ENCODE results near the gene DPYSL5. TPM values are rescaled to one million over a fixed set of nuclear protein-coding genes. Genes with fewer than 3 reads are reported as not detected.

The DPYSL5 gene
- polyA plus RNA-seq, 1 donor from 2014 or later, result 111 TPM

DNA sequence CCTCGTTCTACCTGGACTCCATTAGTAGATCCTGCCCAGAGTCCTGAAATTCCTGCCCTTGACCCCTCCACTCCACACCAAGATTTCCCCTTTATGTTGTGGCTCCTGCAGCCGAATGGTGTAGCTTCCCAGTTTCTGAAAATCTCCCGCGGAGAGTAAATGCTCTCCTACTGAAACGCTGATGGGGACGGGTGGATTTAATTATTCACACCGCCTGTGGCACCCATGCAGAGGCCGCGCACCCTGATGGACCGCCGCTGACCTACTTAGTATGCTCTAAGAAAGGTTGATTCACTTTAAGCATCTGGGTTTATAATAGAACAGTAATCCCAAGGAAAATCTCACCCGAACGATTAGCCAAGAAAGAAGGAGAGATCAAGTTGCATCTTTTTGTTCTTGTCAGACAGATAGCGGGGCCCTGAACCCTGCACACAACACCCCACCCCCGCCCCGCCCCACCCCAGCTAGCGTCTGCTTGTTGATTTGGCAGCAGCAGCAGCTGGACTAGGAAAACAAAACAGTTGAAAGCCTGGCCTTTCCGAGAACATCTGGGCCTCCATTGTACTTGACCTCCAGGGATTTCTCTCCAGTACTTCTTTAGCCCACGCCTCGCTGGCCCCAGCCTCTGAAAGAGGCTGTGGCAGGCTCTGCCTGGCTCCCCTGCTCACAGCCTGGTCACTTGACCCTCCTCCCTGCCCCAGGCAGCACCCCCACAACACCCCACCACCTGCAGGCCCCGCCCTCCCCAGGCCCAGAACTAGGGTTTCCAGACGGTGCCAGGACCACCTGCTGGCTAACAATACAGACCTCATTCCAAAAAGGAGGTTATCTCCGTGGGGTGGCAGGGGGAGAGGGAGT, 53.6 kb downstream of the DPYSL5 start:
- Histone ChIP-seq H3K9me3 (ENCODE audit: low read length) (no peaks in the 10 kb centered on the region), H3K27ac (ENCODE audit: low read length) (no peak overlapping the region), H3K9ac (ENCODE audit: low read length) (no peak overlapping the region), H2AFZ (ENCODE audit: low read depth, low read length) (no peak overlapping the region), H3K79me2 (replicated peaks; ENCODE audit: insufficient read depth, low read length) (peaks cover 18% of the 10 kb centered on the region), H3K27me3 (ENCODE audit: insufficient read depth, low read depth, low read length) (no peaks in the 10 kb centered on the region), H3F3A (ENCODE audit: insufficient read depth, low read length, poor library complexity, severe bottlenecking) (no peaks in the 10 kb centered on the region), H3K4me2 (ENCODE audit: low read length) (no peak overlapping the region), H3K4me3 (ENCODE audit: low read length) (no peak overlapping the region), H3K9me2 (ENCODE audit: insufficient read depth, low read length) (no peaks in the 10 kb centered on the region), H3K36me3 (ENCODE audit: insufficient read depth, low read length) (peaks cover 6% of the 10 kb centered on the region), H4K20me1 (ENCODE audit: insufficient read depth) (no peaks in the 10 kb centered on the region)
- TF ChIP-seq EP300 (conservative IDR thresholded peaks at IDR 0.05; ENCODE audit: poor library complexity, severe bottlenecking) (no peak), EZH2 (IDR thresholded peaks at IDR 0.05; ENCODE audit: borderline replicate concordance, insufficient read depth, low read length, poor library complexity, severe bottlenecking) (no peak), TAF1 (IDR thresholded peaks at IDR 0.05; ENCODE audit: low read depth) (no peak), REST (IDR thresholded peaks at IDR 0.05; ENCODE audit: borderline replicate concordance) (no peak), MXI1 (conservative IDR thresholded peaks at IDR 0.05; ENCODE audit: poor library complexity, severe bottlenecking) (no peak), SMC3 (conservative IDR thresholded peaks at IDR 0.05; ENCODE audit: poor library complexity) (no peak), POLR2AphosphoS5 (IDR thresholded peaks at IDR 0.05) (no peak), RAD21 (conservative IDR thresholded peaks at IDR 0.05) (no peak)

DNA sequence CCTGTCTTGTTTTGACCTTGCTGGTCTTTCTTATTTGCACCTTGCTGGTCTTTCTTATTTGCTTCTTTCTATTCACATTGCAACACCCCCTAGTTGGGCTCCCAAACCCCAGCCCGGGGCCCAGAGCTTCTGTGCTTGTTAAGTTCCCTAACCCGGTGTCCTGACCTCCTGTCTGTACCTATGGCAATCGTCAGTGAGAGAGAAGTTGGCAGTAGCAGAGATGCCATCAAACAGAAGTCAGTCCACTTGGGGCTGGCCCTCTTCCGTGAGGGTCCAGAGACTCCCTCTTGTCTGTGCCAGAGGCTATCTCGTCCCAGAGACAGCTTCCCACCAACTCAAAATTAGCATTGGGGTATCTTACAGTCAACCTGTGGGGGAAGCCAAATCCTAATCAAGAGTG, 55.7 kb downstream of the DPYSL5 start:
- H4K20me1 ChIP-seq (ENCODE audit: insufficient read depth), result no peaks in the 10 kb centered on the region
- H3K27ac ChIP-seq (ENCODE audit: low read length), result no peak overlapping the region
- no peak for TF ChIP-seq POLR2AphosphoS5 (IDR thresholded peaks at IDR 0.05)
- no peak for TF ChIP-seq SMC3 (conservative IDR thresholded peaks at IDR 0.05; ENCODE audit: poor library complexity)
- TF ChIP-seq, protein P1, sequence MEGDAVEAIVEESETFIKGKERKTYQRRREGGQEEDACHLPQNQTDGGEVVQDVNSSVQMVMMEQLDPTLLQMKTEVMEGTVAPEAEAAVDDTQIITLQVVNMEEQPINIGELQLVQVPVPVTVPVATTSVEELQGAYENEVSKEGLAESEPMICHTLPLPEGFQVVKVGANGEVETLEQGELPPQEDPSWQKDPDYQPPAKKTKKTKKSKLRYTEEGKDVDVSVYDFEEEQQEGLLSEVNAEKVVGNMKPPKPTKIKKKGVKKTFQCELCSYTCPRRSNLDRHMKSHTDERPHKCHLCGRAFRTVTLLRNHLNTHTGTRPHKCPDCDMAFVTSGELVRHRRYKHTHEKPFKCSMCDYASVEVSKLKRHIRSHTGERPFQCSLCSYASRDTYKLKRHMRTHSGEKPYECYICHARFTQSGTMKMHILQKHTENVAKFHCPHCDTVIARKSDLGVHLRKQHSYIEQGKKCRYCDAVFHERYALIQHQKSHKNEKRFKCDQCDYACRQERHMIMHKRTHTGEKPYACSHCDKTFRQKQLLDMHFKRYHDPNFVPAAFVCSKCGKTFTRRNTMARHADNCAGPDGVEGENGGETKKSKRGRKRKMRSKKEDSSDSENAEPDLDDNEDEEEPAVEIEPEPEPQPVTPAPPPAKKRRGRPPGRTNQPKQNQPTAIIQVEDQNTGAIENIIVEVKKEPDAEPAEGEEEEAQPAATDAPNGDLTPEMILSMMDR (IDR thresholded peaks at IDR 0.05; ENCODE audit: poor library complexity, severe bottlenecking), result no peak
- no peak for TF ChIP-seq EZH2 (IDR thresholded peaks at IDR 0.05; ENCODE audit: borderline replicate concordance, insufficient read depth, low read length, poor library complexity, severe bottlenecking)
- no peak for TF ChIP-seq REST (IDR thresholded peaks at IDR 0.05; ENCODE audit: borderline replicate concordance)
- no peak overlapping the region for H3K4me3 ChIP-seq (ENCODE audit: low read length)
- H3K9ac ChIP-seq (ENCODE audit: low read length), result no peak overlapping the region
- H3K36me3 ChIP-seq (ENCODE audit: insufficient read depth, low read length), result peaks cover 2% of the 10 kb centered on the region
- H3F3A ChIP-seq (ENCODE audit: insufficient read depth, low read length, poor library complexity, severe bottlenecking), result no peaks in the 10 kb centered on the region
- H3K79me2 ChIP-seq (replicated peaks; ENCODE audit: insufficient read depth, low read length), result peaks cover 5% of the 10 kb centered on the region
- no peaks in the 10 kb centered on the region for H3K9me2 ChIP-seq (ENCODE audit: insufficient read depth, low read length)
- no peak overlapping the region for H2AFZ ChIP-seq (ENCODE audit: low read depth, low read length)
- H3K27me3 ChIP-seq (ENCODE audit: insufficient read depth, low read depth, low read length), result no peaks in the 10 kb centered on the region
- H3K9me3 ChIP-seq (ENCODE audit: low read length), result no peaks in the 10 kb centered on the region
- no peak overlapping the region for H3K4me2 ChIP-seq (ENCODE audit: low read length)

Measured in neural cell (in vitro differentiated cells).